ENCODE data around the gene B3GNT7.

The B3GNT7 gene

DNA sequence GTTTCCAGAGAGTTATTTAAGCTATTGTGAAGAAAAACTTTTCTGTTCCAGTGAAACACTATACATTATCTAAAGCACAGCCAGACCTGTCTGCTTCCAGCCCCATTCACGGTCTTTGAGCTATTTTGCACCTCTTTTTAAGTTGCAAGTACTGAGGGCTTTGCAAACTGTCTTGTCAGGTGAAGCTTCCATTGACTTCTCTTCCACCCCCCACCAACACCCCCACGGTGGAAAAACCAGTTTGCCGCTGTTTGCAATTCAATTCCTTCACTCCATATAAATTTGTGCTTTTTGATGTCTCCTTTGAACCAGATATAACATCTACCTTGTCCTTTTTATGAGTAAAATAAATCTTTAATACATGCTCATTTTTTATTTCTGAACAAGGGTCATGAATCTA lies 15.7 kb downstream of the B3GNT7 start:
- no peak for TF ChIP-seq POLR2AphosphoS5 (IDR thresholded peaks at IDR 0.05; ENCODE audit: low read depth, low read length)
- no peak for TF ChIP-seq POLR2A (IDR thresholded peaks at IDR 0.05; ENCODE audit: low read depth, low read length)
- TF ChIP-seq TAF1 (IDR thresholded peaks at IDR 0.05; ENCODE audit: borderline replicate concordance, low read depth, low read length): no peak
- FAIRE-seq: no peak

DNA sequence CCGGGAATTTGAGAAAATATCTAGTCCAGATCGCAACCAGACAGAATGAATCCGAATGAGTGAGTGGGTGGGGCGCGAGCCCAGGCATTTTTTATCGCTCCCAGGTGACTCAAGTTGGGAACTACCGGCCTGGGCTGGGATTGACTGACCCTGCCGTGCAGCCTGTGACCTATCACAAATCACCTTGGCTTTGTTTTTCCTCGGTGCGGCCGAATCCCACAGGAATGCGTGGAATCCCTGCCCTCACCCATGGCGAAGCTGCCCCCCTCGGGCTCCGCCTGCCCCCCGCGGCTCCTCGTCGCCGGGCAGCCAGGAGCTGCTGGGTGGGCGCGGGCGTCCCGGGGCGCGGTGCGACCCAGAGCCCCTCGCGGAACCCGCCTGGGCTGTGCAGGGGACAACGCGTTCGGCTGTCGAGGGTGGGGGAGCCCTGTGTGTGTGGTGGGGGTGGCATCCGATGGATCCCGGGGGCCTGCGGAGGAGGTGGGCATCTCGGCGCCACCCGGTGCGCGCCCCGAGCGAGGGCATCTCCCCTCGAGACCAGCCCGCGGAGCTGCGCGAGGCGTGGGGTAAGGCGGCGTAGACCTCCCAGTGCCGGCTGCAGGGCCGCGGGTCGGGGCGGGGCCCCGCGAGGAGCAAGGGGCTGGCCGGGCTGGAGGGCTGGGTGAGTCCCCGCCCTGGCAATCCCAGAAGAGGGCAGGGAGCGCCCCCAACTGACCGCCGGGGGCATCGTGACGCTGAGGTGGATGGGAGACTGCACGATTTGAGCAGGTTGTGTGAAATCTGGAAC lies 16.5 kb downstream of the B3GNT7 start:
- FAIRE-seq: peak; percentile 96
- TF ChIP-seq TAF1 (IDR thresholded peaks at IDR 0.05; ENCODE audit: borderline replicate concordance, low read depth, low read length) (no peak), POLR2A (IDR thresholded peaks at IDR 0.05; ENCODE audit: low read depth, low read length) (no peak; the same call in 1 of the 2 replicates), POLR2AphosphoS5 (IDR thresholded peaks at IDR 0.05; ENCODE audit: low read depth, low read length) (no peak)
- peak; percentile 78 for DNase-seq (ENCODE audit: insufficient read length)

More for the DNA sequence above, 15.7 kb downstream of the B3GNT7 start:
- DNase-seq (ENCODE audit: insufficient read length): no peak

DNA sequence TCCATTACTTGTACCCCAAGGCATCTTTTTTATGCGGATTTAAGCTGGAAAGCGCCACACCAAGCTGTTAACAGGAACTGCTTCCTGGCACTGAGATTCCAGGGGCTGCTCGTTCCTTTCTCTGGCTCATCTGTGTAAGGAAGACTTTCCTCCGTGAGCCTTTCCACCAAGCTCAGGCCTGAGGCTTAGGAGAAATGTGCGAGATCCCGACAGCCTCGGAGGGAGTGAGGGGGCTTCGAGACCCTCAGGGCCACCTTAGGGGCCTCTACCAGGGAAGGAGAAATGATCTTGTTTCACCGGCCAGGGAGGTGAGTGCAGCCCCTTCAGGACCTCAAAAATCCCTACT lies 17.1 kb downstream of the B3GNT7 start:
- FAIRE-seq: no peak
- DNase-seq (ENCODE audit: insufficient read length): no peak
- TF ChIP-seq TAF1 (IDR thresholded peaks at IDR 0.05; ENCODE audit: borderline replicate concordance, low read depth, low read length): no peak
- no peak for TF ChIP-seq POLR2AphosphoS5 (IDR thresholded peaks at IDR 0.05; ENCODE audit: low read depth, low read length)

DNA sequence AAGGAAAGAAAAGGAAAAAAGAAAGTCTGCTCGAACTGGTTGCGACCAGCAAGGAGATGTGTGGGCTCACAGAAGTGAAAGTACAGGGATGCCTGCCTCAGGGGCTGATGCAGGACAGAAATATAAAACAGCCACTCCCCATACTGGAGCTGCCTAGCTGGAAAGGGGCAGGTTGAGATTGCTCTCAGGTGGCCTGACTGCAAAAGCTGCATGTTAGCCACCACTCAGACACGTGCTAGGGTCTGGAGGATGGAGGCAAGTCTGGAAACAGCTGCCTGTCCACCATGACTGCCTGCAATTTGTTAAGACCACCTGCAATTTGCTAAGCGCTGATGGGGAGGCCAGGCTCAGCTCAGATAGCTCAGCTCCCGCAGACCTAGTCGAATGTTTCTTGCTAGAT lies 17.9 kb downstream of the B3GNT7 start:
- no peak for TF ChIP-seq POLR2AphosphoS5 (IDR thresholded peaks at IDR 0.05; ENCODE audit: low read depth, low read length)
- FAIRE-seq (no peak), DNase-seq (ENCODE audit: insufficient read length) (no peak)

DNA sequence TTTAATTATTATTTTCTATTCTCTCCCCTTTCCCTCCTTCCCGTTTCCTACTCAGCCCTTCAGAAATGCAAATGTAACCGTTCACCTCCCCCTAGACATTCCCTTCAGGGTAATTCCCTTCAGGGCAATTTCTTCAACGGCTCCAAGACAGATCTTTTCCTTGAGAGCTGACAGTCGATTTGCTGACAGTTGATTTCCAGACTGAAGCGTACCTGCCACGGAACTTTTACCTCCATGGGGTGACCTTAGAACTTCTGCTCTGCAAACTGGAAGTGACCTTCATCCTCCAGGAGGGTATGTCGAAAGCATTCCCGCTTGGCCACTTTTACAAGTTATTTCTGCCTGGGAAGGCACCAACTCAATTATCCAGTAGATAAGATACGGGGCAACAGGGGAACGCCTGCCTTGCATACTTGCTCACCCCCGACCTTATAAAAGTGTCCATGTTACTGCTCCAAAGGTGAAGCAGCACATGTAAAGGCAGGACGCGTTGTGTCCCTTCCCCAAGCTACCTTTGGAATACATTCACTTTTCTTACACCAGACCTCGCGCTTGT lies 18.5 kb downstream of the B3GNT7 start:
- TF ChIP-seq TAF1 (IDR thresholded peaks at IDR 0.05; ENCODE audit: borderline replicate concordance, low read depth, low read length): no peak
- TF ChIP-seq POLR2A (IDR thresholded peaks at IDR 0.05; ENCODE audit: low read depth, low read length): no peak
- TF ChIP-seq POLR2AphosphoS5 (IDR thresholded peaks at IDR 0.05; ENCODE audit: low read depth, low read length): no peak
- FAIRE-seq (no peak), DNase-seq (ENCODE audit: insufficient read length) (no peak)

DNA sequence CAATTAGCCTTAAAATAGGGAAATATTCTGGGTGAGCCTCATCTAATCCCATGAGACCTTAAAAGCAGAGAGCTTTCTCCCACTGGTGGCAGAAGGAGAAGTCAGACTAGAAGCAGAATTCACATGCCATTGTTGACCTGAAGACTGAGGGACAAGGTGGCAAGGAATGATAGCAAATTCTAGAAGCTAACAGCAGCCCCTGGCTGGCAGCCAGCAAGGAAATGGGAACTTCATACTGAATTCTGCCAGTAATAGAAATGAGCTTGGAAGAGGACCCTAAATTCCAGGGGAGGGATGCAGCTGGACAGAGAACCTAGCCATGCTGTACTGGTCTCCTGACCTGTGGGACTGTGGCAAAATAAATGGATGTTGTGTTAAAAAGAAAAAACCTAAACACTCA lies 19.5 kb downstream of the B3GNT7 start:
- TF ChIP-seq TAF1 (IDR thresholded peaks at IDR 0.05; ENCODE audit: borderline replicate concordance, low read depth, low read length): no peak
- TF ChIP-seq POLR2AphosphoS5 (IDR thresholded peaks at IDR 0.05; ENCODE audit: low read depth, low read length): no peak
- TF ChIP-seq POLR2A (IDR thresholded peaks at IDR 0.05; ENCODE audit: low read depth, low read length): no peak
- FAIRE-seq (no peak), DNase-seq (ENCODE audit: insufficient read length) (no peak)

DNA sequence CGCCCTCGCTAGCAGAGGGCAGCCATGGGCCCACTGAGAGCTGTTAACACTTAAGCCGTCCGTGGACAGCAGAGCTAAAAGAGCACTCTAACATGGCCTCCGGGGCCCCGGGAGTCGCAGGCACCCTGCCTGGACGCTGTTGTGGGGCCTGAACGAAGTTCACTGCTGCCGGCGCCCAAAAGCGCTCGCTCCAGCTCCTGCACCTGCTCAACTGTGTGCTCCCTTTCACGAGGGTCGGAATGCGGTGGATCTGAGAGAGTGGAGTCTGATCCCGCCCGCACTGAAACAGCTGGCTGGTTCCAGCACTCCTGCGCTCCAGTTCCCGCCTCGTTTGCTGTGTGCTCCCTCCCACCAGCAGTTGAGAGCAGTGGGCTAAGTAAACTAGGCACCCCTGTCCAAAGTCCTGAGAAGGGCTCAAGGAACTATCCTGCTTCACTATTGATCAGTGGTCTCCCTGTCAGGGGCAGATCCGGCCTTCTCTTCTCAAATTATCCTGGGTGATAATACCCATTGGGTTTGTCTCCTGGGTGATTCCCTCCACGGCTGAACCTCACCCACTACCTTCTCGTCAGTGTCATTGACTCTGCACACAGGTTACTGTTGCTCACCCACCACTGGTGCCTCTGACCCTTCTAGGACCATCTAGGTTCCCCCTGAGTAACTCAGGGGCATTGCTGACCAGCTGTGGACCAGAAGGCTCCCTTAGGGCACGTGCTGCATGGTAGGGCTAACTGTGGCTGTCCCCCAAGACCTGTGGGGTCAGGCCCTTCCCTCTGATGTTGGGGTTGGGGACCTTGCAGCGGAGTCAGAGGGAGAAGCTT lies 23.5 kb downstream of the B3GNT7 start:
- TF ChIP-seq TAF1 (IDR thresholded peaks at IDR 0.05; ENCODE audit: borderline replicate concordance, low read depth, low read length) (no peak), POLR2A (IDR thresholded peaks at IDR 0.05; ENCODE audit: low read depth, low read length) (no peak), POLR2AphosphoS5 (IDR thresholded peaks at IDR 0.05; ENCODE audit: low read depth, low read length) (no peak)
- no peak for FAIRE-seq
- no peak for DNase-seq (ENCODE audit: insufficient read length)

DNA sequence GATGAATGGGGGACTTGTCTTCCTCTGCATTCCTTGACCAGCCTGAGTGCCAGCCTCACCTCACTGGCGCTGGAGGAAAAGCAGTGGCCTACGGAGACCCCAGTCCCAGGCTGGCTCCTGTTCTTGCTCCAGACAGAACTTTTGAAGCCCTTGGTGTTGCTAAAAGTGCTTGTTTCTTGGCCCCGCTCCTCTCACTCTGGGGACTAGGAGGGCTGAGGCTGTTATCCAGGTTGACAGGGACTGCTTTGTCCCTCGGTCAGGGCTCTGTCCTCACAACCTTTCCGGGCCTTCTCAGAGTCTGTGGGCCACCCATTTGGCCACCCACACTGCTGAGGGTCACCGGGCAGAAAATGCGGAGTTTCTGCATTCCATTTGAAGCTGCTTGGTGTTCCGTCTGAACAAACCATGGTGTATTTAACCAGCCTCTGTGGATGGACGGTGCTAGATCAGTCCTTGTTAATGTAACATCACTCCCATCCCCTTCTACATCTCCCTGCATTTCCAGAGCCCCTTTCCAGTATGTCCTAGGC lies 25.6 kb downstream of the B3GNT7 start:
- FAIRE-seq (no peak), DNase-seq (ENCODE audit: insufficient read length) (no peak)
- TF ChIP-seq POLR2AphosphoS5 (IDR thresholded peaks at IDR 0.05; ENCODE audit: low read depth, low read length) (no peak), POLR2A (IDR thresholded peaks at IDR 0.05; ENCODE audit: low read depth, low read length) (no peak), TAF1 (IDR thresholded peaks at IDR 0.05; ENCODE audit: borderline replicate concordance, low read depth, low read length) (no peak)

DNA sequence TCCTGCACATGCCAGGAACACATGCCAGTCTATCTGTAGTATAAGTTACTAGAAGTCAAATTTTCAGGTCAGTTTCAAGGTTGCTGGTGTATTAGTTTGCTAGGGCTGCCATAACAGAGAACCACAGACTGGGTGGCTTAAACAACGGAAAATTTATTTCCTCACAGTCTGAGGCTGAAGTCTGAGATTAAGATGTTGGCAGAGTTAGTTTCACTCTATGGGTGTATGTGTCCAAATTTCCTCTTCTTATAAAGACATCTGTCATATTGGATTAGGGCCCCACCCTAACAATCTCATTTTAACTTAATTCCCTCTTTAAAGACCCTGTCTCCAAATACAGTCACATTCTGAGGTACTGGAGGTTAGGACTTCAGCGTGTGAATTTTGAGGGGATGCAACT lies 26.5 kb downstream of the B3GNT7 start:
- TF ChIP-seq POLR2AphosphoS5 (IDR thresholded peaks at IDR 0.05; ENCODE audit: low read depth, low read length) (no peak), TAF1 (IDR thresholded peaks at IDR 0.05; ENCODE audit: borderline replicate concordance, low read depth, low read length) (no peak), POLR2A (IDR thresholded peaks at IDR 0.05; ENCODE audit: low read depth, low read length) (no peak)
- FAIRE-seq (no peak), DNase-seq (ENCODE audit: insufficient read length) (no peak)

DNA sequence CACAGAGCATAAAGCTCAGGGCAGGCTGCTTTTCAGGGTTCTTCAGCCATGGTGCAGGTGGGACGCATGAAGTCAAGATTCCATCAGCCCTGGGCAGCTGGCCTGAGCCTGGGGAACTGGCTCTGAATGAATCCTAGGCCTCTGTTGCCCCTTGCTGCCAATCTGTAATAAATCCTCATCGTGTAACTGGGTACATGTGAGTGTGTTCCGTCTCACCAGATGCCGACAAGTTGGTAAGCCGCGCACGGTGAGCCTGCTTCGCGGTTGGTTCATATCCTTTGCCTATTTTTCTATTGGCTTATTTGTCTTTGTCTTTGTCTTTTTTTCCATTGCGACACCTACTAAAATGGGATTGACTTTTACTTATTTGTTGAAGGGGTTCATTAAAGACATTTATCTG lies 27.7 kb downstream of the B3GNT7 start:
- FAIRE-seq: no peak
- no peak for DNase-seq (ENCODE audit: insufficient read length)
- TF ChIP-seq POLR2A (IDR thresholded peaks at IDR 0.05; ENCODE audit: low read depth, low read length) (no peak), POLR2AphosphoS5 (IDR thresholded peaks at IDR 0.05; ENCODE audit: low read depth, low read length) (no peak)

DNA sequence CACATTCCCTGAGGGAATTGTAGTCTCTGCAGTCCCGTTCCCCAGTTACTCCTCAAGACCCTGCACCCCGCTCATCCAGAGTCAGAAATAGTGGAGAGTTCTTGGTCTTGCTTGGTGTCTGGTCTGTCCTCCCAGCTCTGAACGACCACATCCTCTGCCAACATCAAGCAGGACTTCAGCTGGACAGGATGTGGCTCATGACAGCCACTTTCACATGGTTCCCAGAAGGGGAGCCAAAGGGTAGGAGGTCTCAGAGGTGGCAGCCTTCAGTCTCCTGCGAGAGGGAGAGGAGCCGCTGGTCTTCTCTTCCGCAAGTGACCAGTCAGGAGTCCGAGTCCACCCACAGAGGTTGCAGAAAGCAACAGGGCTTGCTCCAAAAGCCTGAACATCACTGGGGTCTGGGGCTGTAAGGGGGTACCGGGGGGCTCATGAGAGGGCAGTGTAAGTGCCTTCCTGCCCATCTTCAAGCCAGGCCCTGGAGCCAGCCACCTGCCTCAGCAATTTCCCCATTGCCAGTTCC lies 29.8 kb downstream of the B3GNT7 start:
- DNase-seq (ENCODE audit: insufficient read length): no peak
- TF ChIP-seq POLR2AphosphoS5 (IDR thresholded peaks at IDR 0.05; ENCODE audit: low read depth, low read length) (no peak), POLR2A (IDR thresholded peaks at IDR 0.05; ENCODE audit: low read depth, low read length) (no peak), TAF1 (IDR thresholded peaks at IDR 0.05; ENCODE audit: borderline replicate concordance, low read depth, low read length) (no peak)
- no peak for FAIRE-seq
